ENCODE measurements around the gene ZC3H12C.
"Not testable (repeated sequence)": the region's sequence is repeated elsewhere in the genome, so short reads cannot be mapped to it uniquely, and the experiment has no call there.

ZC3H12C gene

DNA sequence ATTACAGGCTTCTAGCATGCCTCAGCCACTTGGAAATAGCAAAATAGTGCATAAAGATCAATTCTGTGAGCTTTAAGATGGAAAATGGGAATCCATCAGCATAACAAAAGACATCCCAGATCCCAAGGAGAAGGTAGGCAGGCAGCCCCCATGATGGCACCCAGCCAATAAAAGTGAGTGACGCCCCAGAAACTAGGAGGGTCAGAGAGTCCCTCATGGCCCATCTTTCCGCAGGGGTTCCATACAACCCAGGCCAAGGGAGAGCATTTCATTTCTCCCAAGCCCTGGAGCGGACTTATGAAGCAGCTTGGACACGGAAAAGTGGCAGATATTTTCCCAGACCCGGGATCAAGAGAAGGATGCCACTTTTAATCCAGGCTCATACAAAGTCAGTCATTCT lies 93.3 kb downstream of the ZC3H12C start:
- no peak for DNase-seq

DNA sequence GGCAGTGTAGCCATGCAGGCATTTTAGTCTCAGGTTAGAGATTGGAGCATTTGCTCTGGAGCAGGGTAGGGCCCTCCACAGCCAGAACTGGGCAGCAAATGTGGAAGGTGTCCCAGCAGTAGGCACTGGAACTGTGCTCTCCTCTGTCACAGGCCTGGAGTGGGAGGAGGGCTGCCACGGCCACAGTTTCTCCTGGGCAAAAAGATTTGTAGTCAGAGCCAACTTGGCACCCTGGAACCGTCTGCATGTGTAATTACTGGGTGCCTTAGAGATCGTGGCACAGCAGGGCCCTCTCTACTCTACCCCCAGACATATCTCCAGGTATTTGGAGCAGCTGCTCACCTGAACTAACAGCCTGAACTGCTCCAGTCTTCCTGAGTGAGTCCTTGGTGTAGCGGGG lies 93.7 kb downstream of the ZC3H12C start:
- DNase-seq: no peak

DNA sequence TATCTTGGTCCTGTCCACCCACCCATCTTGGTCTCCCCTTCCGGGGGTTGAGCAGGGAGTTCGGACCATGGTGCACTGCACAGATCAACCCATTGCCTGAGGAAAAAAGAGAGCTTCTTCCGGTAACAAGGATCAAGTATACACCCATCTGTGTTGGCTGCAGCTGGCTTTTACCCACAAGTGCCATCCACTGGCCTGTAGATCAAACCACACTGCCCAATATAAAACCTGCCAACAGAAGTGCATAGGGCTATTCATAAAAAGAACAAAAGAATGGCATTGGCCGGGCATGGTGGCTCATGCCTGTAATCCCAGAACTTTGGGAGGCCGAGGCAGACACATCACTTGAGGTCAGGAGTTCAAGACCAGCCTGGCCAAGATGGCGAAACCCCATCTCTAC lies 94.5 kb downstream of the ZC3H12C start:
- DNase-seq: no peak

DNA sequence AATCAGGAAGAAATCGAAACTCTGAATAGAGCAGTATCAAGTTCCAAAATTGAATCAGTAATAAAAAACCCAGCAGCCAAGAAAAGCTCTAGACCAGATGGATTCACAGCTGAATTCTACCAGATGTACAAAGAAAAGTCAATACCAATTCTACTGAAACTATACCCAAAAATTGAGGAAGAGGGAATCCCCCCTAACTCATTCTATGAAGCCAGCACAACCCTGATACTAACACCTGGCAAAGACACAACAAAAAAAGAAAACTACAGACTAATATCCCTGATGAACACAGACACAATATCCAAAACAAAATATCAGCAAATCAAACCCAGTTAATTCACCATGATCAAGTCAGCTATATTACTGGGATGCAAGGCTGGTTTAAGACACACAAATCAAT lies 97.7 kb downstream of the ZC3H12C start:
- no peak for DNase-seq

- not testable (repeated sequence) for DNase-seq
Measured at GRCh38 chr11:110192604-110193282, 99.6 kb downstream of the ZC3H12C start.

DNA sequence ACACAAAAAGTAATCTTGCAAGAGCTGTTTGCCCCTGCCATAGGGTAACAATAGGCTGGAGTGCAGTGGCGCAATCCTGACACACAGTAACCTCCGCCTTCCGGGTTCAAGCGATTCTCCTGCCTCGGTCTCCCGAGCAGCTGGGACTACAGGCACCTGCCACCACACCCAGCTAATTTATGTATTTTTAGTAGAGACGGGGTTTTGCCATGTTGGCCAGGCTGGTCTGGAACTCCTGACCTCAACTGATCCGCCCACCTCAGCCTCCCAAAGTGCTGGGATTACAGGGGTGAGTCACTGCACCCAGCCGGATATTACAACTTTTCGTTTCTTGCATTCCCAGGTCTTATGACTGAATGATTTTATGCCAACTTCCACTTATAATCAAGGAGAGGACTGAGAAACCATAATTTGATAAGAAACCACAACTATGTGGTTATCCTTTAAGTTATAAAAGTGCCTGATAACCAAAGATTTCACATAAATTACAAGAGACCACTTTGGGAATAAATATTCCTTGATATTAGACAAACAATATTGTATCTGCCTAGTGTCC lies 101.1 kb downstream of the ZC3H12C start:
- not testable (repeated sequence) for DNase-seq

DNA sequence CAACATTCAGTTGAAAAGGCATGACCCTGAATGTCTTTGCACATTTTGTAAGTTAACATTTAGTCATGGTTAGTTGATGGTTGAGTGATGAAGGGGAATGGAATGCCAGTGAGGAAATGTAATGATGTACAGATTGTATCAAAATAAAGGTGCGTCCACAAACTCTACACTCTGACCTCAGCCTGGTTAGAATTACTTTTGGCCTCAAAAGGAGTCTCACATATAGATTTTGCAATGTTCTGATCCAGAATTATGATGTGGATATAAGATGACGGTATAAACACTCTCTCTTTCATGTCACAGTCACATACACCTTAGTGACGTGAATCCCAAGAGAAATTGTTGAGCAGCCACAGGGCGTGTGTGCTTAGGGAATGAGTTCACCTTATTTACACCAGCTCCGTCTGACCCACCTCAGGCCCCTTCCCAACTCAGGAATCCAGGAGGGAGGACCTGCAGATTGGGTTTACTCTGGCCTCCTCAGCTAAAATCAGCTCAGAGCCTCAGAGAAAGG lies 103.1 kb downstream of the ZC3H12C start:
- DNase-seq: no peak

DNA sequence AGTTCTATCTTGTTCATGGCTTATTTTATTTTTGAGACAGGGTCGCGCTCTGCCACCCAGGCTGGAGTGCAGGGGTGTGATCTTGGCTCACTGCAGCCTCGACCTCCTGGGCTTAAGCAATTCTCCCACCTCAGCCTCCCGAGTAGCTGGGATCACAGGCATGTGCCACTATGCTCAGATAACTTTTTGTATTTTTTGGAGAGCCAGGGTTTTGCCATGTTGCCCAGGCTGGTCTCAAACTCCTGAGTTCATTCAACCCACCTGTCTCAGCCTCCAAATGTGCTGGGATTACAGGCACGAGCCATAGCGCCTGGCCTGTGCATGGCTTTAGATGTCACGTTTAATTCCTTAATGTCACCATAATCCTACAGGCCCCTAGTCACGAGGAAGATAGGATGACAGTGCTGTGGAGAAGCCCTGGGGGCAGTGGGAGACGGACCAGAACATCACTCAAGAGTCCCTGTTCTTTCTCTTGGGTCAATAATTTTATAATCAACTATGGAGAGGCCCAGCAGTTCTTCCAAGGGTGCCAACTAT lies 103.8 kb downstream of the ZC3H12C start:
- DNase-seq: no peak

DNA sequence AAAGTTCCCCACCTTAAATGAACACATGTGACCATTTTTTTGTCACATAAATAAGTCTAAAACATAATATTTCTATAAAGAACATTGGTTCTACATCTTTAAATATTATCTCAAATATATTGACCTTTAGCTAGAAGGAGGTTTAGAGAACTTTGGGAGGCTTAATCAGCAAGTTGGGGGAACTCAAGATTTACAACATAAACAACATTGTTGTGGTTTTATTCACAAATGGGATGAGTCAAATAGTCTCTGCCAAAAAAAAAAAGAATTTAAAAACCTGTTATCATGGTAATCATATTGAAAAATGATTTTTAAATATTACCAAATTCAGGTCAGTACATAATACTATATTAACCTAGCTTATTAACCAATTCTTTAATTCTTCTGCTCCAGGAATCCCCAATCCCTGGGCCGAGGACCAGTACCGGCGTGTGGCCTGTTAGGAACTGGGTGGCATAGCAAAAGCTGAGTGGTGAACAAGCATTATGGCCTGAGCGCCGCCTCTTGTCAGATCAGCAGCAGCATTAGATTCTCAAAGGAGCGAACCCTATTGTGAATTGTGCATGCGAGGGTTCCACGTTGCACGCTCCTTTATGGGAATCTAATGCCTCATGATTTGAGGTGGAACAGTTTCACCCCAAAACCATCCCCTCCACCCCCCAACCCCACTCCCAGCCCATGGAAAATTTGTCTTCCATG lies 105.0 kb downstream of the ZC3H12C start:
- no peak for DNase-seq

GRCh38 chr11:110199184-110199981 lies 106.2 kb downstream of the ZC3H12C start:
- DNase-seq: no peak

DNA sequence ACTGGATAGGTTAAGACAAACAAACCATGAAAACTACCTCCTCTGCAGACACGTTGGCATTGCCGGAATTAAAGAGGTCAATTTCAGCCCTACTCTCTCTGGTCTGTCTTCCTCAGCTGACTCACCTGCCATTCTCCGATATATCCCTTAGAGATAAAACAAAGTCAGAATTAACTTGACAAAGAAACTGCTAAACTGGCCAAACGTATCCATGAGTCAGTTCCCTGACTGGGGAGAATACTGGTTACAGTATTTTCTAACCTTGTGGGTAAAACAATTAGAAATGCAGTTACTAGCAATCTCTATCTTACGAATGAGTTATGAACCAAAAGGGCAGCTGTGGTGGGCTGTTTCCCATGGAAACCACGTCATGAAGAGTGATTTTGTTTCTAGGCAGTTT lies 107.0 kb downstream of the ZC3H12C start:
- no peak for DNase-seq

GRCh38 chr11:110200836-110201235 lies 107.6 kb downstream of the ZC3H12C start:
- DNase-seq: no peak

DNA sequence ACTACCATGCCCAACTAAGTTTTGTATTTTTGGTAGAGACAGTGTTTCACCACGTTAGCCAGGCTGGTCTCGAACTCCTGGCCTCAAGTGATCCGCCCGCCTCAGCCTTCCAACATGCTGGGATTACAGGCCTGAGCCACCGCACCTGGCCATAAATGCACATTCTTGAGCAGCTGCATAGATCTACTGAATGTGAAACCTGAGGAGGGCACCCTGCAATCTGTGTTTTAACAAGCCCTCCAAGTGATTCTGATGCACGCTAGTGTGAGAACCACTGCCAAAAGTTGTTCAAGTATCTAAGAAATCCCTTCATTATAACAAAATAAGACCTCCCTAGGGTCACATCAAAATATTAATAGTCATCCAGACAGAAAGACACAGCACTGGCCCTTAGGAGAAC lies 113.9 kb downstream of the ZC3H12C start:
- DNase-seq: peak in 1 of 2 experiments; percentile 6

GRCh38 chr11:110208678-110209312 lies 115.6 kb downstream of the ZC3H12C start:
- peak; percentile 10 to 28 for DNase-seq

GRCh38 chr11:110209313-110209694 lies 116.1 kb downstream of the ZC3H12C start:
- DNase-seq: not testable (repeated sequence)

- DNase-seq: no peak
Measured at GRCh38 chr11:110217223-110217877, 124.2 kb downstream of the ZC3H12C start.

GRCh38 chr11:110217936-110218335 lies 124.7 kb downstream of the ZC3H12C start:
- no peak for DNase-seq

- no peak for DNase-seq
Measured at GRCh38 chr11:110219006-110219785, 126.0 kb downstream of the ZC3H12C start.
